NB4 (cell line): ENCODE results near the gene GON4L.
A peak's percentile ranks its signal among the peaks of the same experiment; 100 is the strongest.
"Not testable (repeated sequence)": the region's sequence is repeated elsewhere in the genome, so short reads cannot be mapped to it uniquely, and the experiment has no call there.

Experiments used
- DNase-seq: peaks from one replicate; pipeline ENCODE4 v3.0.0; 2010; ENCODE audit warnings: low read depth
- H3K4me3 ChIP-seq: one replicate; pipeline ENCODE4 v1.5.1; 2011; ENCODE audit warnings: mild to moderate bottlenecking, low read depth, low read length, moderate library complexity
- MYC ChIP-seq: IDR thresholded peaks from 2 replicates; pipeline ENCODE4 v1.6.1; 2011; ENCODE audit warnings: low read depth, low read length
- POLR2A ChIP-seq: IDR thresholded peaks from 2 replicates; pipeline ENCODE4 v1.6.1; 2011; ENCODE audit warnings: mild to moderate bottlenecking; ENCODE audit not compliant: insufficient read length; ENCODE audit errors: extremely low read depth
- TF ChIP-seq, protein P1 (sequence below): IDR thresholded peaks from one replicate; pipeline ENCODE4 v1.5.1; 2012; ENCODE audit warnings: low read depth, low read length
- TF ChIP-seq, protein P2 (sequence below): IDR thresholded peaks from 2 replicates; pipeline ENCODE4 v1.6.1; 2011; ENCODE audit warnings: low read depth, low read length

The GON4L gene

GRCh38 chr1:155897746-155898145 lies 40.7 kb upstream of the GON4L start:
- H3K4me3 ChIP-seq: no peak overlapping the region
- DNase-seq: no peak
- no peak for TF ChIP-seq POLR2A
- no peak for TF ChIP-seq MYC
- TF ChIP-seq, protein P1, sequence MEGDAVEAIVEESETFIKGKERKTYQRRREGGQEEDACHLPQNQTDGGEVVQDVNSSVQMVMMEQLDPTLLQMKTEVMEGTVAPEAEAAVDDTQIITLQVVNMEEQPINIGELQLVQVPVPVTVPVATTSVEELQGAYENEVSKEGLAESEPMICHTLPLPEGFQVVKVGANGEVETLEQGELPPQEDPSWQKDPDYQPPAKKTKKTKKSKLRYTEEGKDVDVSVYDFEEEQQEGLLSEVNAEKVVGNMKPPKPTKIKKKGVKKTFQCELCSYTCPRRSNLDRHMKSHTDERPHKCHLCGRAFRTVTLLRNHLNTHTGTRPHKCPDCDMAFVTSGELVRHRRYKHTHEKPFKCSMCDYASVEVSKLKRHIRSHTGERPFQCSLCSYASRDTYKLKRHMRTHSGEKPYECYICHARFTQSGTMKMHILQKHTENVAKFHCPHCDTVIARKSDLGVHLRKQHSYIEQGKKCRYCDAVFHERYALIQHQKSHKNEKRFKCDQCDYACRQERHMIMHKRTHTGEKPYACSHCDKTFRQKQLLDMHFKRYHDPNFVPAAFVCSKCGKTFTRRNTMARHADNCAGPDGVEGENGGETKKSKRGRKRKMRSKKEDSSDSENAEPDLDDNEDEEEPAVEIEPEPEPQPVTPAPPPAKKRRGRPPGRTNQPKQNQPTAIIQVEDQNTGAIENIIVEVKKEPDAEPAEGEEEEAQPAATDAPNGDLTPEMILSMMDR: no peak
- TF ChIP-seq, protein P2, sequence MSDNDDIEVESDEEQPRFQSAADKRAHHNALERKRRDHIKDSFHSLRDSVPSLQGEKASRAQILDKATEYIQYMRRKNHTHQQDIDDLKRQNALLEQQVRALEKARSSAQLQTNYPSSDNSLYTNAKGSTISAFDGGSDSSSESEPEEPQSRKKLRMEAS: no peak

DNA sequence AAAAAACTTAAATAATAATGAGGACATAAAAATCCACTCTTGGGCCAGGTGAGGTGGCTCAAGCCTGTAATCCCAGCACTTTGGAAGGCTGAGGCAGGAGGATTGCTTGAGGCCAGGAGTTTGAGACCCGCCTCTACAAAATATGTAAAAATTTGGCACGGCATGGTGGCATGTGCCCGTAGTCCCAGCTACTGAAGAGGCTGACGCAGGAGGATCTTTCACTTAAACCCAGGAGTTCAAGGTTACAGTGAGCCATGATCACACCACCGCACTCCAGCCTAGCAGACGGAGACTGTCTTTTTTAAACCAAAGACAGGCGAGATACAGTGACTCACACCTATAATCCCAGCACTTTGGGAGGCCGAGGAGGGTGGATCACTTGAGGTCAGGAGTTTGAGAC lies 39.5 kb upstream of the GON4L start:
- DNase-seq, H3K4me3 ChIP-seq: not testable (repeated sequence)

DNA sequence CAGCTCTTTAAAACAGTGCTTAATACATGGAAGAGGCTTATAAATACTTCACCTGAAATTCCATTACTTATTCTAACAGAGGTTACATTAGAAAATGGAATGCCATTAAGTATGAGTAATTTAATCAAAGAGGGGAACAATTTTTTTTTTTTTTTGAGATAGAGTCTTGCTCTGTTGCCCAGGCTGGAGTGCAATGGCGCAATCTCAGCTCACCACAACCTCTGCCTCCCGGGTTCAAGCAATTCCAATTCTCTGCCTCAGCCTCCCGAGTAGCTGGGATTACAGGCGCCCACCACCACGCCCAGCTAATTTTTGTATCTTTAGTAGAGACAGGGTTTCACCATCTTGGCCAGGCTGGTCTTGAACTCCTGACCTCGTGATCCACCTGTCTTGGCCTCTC lies 38.6 kb upstream of the GON4L start:
- not testable (repeated sequence) for H3K4me3 ChIP-seq, DNase-seq

- TF ChIP-seq, protein P2: peak; percentile 87
- TF ChIP-seq POLR2A (no peak), MYC (no peak)
- TF ChIP-seq, protein P1: no peak
- peak; percentile 49 for DNase-seq
- no peak overlapping the region for H3K4me3 ChIP-seq
Observed at GRCh38 chr1:155893389-155894142, 36.6 kb upstream of the GON4L start.

GRCh38 chr1:155892796-155893195 lies 35.8 kb upstream of the GON4L start:
- H3K4me3 ChIP-seq: no peak overlapping the region
- DNase-seq: no peak
- TF ChIP-seq, protein P2: no peak
- TF ChIP-seq MYC: no peak
- TF ChIP-seq, protein P1: no peak
- TF ChIP-seq POLR2A: no peak

DNA sequence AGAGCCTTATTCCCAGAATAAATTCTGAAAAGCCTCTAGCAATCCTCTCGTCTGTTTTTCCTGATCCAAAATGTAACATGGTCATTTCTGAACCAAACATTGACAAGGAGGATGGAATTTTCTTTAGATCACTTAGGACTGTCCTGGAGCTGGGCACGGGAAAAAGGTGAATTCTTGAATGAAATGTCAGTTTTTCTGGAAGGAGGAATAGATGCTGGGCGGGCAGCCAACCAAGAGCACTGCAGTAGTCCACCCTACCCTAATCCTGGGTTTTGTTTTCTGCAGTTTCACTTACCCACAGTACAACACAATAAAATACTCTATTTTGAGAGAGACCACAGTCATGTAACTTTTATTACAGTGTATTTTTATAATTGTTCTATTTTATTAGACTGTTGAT lies 33.2 kb upstream of the GON4L start:
- DNase-seq: no peak
- no peak overlapping the region for H3K4me3 ChIP-seq
- TF ChIP-seq, protein P1: no peak
- TF ChIP-seq, protein P2: no peak
- TF ChIP-seq MYC: no peak
- no peak for TF ChIP-seq POLR2A

GRCh38 chr1:155889566-155889965 lies 32.6 kb upstream of the GON4L start:
- TF ChIP-seq POLR2A (no peak), MYC (no peak)
- TF ChIP-seq, protein P2: no peak
- TF ChIP-seq, protein P1: no peak
- no peak for DNase-seq
- H3K4me3 ChIP-seq: no peak overlapping the region
